Right renal pelvis (tissue), 4 donors: ENCODE data around the gene CATSPERB. TPM values are rescaled to one million over a fixed set of nuclear protein-coding genes. Genes with fewer than 3 reads are reported as not detected.
A peak's percentile ranks its signal among the peaks of the same experiment; 100 is the strongest.
"Not testable (repeated sequence)": the region's sequence is repeated elsewhere in the genome, so short reads cannot be mapped to it uniquely, and the experiment has no call there.

Source experiments
- DNase-seq, 4 donors: peaks; one replicate each; pipeline ENCODE4 v3.0.0-alpha.2; 2013; ENCODE audit warnings: low read depth in 4 of 4, low spot score in 3 of 4, missing footprints in 1 of 4
- polyA plus RNA-seq, 4 donors: library from polyadenylated mRNA; unstranded; fragments of 120-200 nt; gene quantifications; one replicate each; pipeline ENCODE4 v1.2.1, GENCODE V29; 2013; ENCODE audit not compliant: insufficient read length in 4 of 4

CATSPERB gene
- polyA plus RNA-seq, 4 donors, result 0.36 to 0.87 (median 0.62) TPM

DNA sequence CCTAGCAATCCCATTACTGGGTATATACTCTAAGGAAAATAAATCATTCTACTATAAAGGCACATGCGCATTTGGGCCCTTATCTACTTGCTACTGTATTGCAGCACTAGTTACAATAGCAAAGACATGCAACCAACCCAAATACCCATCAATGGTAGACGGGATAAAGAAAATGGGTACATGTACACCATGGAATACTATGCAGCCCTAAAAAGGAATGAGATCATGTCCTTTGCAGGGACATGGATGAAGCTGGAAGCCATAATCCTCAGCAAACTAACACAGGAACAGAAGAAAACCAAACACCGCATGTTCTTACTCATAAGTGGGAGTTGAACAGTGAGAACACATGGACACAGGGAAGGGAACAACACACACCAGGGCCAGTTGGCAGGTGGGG lies 54.2 kb downstream of the CATSPERB start:
- not testable (repeated sequence) for DNase-seq

DNA sequence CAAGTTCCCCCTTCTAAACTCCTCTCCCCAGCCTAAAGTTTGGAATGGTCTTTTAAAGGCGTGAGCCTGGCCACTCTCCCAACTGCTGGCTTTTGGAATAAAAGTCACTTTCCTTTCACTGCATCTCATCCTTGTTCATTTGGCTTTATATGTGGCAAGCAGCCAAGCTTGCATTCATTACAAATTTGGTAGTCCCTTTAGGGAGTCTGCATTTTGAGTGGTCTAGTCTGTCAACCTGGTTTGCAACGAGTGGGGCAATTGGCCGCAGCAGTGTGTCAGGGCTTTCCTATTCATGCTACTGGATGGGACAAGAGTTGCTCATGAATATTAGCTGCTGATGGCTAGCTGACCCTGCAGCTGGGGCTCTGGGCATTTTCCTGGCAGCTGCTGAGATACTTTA lies 57.0 kb downstream of the CATSPERB start:
- no peak for DNase-seq

DNA sequence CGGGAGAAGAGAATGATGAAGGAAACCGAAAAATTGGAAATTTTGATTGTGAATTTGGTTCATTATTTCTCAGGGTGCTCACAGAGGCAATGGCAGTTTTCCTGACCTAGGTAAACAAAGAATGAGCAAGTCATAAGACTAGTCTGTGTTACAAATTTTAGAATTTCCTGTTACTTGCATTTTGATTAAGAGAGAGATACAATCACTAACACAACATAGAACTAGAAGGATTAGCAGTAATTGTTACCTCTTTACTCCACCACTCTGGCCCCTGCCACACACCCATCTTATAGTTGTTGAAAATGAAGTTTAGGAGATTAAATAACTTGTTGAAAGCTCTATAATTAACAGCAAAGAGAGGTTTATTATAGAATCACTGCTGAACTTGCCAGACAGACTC lies 62.0 kb downstream of the CATSPERB start:
- DNase-seq, result no peak

DNA sequence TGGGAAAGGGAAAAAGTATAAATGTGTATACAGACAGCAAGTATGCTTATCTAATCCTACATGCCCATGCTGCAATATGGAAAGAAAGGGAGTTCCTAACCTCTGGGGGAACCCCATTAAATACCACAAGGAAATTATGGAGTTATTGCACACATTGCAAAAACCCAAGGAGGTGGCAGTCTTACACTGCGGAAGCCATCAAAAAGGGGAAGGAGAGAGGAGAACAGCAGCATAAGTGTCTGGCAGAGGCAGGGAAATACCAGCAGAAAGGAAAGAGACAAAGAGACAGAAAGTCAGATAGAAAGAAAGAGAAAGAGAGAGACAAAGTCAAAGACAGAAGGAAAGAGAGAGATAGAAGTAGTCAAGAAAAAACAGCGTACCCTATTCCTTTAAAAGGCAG lies 64.8 kb downstream of the CATSPERB start:
- DNase-seq, result not testable (repeated sequence)

DNA sequence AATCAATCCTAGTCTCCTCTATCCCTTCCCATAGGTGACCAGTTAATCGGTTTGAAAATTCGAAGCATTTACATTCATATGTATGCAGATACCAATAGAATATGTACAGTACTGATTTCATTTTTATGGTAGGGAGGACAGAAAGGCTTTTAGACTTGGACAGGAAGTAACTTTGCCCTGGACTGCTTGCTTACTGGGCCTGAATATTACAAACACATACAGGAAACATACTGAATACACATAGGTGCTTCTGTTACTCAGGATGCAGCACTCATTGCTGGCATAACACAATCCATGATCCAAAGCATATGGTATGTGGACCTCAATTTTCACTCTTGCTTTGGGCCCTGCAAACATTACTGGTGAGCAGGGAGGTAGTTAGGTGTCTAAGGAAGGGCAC lies 71.1 kb downstream of the CATSPERB start:
- DNase-seq, result no peak

DNA sequence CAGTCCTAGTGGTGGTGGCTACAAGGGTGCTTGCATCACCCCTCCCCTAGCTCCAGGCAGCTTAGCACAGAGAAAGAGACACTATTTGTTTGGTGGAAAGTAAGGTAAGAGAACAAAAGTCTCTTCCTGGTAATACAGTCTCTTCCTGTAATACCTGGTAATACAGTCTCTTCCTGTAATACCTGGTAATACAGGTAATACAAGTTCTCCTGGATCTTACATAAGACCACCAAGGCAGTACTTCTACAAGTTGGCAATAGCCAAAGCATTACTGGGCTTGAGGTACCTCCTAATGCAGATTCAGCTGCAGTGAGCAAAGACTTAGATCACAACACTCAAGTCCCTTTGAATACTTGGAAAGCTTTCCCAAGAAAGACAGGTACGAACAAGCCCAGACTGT lies 77.0 kb downstream of the CATSPERB start:
- DNase-seq, result no peak

DNA sequence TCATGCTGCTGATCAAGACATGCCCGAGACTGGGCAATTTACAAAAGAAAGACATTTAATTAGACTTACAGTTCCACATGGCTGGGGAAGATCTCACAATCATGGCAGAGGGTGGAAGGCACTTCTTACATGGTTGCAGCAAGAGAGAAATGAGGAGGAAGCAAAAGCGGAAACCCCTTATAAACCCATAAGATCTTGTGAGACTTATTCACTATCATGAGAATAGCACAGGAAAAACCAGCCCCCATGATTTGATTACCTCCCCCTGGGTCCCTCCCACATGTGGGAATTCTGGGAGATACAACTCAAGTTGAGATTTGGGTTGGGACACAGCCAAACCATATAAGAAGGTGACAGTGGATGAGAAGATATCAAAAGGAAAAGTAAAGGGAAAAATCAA lies 78.4 kb downstream of the CATSPERB start:
- no peak for DNase-seq

DNA sequence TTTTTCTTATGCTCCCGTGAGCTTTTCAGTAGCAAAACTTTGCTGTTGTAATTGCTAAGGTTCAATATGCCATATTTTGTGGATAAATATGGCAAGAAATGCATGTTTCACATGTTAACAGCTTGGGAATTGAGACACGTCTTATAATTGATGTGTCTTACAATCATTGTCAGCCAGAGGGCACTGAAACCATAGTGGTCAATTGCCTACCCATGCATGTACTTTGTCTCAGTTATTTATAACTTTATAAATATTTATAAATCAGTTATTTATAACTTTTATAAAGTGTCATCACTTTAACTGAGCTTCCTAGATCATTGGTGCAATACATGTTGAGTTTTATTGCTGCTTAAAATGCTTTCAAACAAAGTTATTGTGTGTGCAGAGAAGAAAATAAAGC lies 82.0 kb downstream of the CATSPERB start:
- DNase-seq, result peak in 1 of 4 donors; percentile 4

DNA sequence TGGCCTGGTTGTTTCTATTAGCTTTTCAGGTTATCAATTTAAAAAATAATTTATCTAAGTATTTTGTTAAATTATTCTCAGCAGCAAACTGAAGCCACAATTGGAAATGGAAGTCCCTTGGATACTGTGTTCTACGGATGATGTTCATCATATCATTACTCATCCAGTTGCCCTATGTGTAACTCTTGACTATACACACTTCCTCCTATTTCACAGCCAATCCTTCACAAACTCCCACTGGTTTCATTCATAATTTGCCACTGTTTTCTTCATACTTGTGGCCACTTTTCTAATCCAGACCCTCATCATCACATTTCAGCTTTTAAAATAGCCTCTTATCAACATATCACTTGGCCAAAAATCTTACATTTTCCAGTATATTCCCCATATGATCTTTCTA lies 84.0 kb downstream of the CATSPERB start:
- DNase-seq, result no peak

DNA sequence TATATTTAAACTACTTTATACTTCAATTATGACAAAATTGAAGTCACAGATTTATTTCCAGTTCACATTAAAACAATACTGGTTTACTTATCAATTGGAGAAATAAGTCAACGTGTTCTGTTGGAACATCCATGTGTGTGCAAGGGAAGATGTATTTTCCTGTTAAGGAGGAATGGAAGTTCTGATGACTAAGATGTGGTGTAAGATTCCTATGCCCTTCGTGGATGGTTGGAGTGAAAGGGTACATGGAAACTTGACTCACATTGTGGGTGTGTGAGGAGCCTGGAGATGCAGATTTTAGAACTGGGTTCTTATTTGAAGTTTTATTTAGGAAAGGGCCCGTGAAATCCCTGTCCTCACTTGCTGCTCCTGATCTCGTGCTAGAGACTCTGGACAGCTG lies 95.3 kb downstream of the CATSPERB start:
- no peak for DNase-seq

DNA sequence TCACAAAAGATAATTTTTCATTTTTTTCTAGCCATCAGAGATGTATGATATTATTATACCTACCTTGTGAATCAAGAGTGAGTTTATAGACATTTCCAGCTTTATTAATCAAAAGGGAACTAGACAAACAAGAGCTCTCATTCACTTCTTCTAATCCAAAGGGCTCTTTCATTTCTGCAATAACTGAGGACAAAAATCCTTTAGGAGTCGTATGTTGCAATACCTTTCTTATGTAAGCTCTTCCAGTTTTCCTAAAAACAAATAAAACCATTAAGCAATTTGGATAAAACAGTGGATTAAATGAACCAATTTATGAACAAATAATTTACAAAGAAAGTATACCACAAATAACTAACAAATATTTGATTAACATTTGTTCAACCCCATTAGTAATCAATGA lies 107.1 kb downstream of the CATSPERB start:
- no peak for DNase-seq

DNA sequence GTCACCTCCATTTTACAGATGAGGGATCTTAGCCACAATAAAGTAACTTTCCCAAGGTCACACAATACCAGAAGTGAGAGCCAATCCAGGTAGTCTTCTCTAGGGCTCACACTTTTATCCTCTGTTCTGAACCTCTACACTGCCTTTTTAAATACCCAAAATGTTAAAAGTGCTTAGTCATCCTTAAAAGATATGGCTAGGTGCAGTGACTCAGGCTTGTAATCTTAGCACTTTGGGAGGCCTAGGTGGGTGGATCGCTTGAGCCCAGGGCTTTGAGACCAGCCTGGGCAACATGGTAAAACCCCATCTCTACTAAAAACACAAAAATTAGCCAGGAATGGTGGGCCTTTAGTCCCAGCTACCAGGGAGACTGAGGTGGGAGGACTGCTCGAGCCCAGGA lies 117.7 kb downstream of the CATSPERB start:
- DNase-seq, result no peak

DNA sequence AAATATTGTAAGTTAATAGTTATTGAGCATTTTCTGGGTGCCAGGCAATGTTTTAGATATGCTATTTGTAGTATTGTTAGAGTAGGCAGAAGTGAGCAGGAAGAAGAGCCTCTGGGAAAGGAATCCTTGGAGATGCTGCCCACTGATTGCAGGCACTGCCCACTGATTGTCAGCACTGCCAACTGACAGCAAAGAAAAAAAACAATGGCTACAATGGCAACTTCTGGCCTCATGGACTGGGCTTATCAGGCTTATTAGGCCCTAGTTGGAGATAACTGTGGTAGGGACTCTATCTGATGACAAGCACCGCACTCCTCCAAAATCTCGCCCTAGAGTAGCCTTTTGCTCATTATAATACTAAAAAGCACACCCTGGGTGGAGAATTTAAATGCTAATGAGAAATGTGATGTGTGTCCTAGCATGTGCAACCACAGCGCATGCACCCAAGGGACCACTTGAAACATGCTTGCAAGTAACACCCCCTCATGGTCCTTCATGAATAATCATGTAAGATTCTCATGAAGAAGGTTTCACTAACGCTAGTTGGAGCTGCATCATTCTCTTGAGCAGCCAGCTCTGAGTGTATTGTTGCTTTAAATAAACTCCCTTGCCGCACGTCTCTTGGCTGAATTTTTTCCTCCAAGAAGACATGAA lies 118.3 kb downstream of the CATSPERB start:
- DNase-seq, result no peak

DNA sequence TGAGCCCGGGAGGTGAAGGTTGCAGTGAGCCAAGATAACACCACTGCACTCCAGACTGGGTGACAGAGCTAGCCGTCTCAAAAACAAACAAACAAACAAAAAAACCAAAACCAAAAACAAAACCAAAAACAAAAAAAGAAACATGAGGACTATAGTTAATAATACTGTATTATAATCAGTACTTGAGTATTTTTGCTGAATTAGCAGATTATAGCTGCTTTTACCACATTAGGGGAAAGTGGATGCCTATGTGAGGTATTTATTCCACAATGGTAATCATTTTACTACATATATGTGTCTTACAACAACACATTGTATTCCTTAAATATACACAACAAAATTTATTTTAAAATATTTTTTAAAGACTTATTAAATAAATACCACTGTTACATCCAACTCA lies 120.4 kb downstream of the CATSPERB start:
- DNase-seq, result no peak

DNA sequence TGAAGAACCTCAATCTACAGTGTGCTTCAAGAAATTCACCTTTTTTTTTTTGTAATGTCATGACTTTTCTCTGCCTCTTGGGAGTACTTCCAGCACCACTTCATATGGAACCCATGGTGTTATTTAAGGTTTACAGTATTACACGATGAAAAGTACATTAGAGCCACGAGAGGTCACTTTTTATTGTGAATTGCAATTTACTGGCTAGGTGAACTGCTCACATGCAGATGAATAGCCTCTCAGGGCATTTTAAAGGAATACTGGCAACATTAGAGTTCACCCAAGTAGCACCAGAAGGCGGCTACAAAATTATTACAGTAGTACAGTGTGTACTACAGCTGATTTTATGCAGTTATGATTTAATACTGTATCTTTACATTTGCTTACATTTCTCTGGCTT lies 122.7 kb downstream of the CATSPERB start:
- no peak for DNase-seq

DNA sequence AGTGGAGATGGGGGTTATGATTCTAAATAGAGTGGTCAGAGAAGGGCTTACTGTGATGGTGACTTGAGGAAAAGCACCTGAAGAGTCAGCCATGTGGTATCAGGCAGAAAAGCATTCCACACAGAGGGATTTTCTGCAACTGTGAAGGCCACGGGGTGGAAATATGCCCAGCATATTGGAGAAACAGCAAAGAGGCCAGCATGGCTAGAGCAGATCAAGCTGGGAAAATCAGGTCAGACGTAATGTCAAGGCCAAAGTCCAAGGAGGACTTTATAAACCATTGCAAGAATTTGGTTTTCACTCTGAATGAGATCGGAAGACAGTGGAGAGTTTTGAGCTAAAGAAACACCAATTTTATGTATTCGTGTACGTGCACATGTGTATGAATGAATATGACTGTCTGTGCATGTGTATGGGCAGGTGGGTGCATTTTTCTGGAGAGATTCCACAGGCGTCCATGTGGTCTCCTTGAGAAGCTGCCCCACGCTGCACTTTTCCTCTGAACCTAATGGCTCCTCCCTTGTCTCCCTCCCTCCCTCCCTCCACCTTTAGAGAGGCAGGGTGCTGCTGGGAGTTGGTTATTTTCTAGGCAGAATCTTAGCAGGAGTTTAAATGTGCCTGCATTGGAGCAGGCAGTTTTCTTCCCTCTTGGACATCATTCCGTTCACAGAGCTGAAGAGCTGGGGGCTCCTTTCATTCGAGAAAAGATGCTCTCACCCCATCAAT lies 124.4 kb downstream of the CATSPERB start:
- DNase-seq, result no peak

DNA sequence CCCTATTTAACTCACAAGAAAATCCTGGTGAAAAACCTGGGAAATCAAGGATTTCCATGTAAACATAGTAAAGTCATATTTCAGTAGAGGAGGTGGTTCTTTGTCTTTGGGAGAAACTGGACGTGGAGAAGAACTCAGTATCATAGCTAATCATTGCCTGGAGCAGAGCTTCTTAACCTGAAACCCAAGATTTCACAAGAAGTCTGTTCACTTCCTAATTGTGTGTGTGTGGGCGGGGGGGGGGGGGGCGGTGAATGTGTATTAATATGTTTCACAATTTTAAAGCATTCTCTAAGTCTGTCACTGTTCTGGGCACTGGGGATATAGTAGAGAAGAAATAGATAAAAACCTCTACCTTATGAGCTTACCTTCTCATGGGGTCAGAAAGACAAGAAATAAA lies 125.0 kb downstream of the CATSPERB start:
- DNase-seq, result no peak

DNA sequence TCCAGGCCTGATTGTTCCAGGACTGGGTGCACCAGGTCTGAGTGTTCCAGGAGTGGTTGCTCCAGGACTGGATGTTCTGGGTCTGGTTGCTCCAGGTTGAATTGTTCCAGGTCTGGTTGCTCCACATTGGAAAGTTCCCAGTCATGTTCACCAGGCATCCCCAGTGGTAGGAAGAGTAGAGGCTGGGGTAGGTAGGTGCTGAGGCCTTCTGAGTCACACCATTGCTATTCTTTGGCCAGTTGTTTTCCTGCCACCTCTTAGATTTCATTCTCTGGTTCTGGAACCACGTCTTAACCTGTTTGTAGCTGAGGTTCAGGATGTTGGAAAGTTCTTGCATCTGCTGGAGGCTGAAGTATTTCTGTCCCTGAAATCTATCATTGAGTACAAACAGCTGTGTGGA lies 127.3 kb downstream of the CATSPERB start:
- DNase-seq, result not testable (repeated sequence)

DNA sequence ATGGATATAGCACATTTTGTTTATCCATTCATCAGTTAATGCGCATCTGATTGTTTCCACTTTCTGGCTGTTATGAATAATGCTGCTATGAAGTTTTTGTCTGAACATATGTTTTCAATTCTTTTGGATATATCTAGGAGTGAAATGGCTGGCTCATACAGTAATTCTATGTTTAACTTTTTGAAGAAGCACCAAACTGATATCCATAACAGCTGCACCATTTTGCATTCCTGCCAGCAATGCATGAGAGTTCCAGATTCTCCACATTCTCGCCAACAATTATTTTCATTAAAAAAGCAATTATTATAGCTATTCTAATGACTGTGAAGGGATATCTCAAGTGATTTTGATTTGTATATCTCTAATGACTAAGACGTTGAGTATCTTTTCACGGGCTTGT lies 131.9 kb downstream of the CATSPERB start:
- no peak for DNase-seq

DNA sequence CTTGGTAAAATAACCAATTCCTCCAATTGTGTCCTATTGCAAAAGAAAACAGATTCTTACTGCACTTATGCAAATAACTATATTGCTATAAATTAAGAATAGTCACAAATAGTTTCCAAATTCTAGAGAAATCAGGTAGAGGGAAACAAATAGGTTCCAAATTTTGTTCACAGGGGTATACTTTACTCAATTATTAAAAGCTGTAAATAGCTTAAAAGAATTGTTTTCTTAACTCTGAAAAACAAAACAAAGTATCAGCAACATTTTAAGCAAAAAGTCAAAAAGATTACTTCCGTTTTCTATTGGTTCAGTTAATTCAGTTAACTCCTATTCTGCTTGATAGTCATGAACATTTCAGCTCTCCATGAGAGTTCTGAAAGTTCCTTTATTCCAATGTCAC lies 136.2 kb downstream of the CATSPERB start:
- DNase-seq, result no peak

DNA sequence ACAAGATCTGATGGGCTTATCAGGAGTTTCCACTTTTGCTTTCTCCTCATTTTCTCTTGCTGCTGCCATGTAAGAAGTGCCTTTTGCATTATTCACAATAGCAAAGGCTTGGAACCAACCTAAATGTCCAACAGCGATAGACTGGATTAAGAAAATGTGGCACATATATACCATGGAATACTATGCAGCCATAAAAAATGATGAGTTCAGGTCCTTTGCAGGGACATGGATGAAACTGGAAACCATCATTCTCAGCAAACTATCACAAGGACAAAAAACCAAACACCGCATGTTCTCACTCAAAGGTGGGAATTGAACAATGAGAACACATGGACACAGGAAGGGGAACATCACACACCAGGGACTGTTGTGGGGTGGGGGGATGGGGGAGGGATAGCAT lies 137.9 kb downstream of the CATSPERB start:
- DNase-seq, result not testable (repeated sequence)

DNA sequence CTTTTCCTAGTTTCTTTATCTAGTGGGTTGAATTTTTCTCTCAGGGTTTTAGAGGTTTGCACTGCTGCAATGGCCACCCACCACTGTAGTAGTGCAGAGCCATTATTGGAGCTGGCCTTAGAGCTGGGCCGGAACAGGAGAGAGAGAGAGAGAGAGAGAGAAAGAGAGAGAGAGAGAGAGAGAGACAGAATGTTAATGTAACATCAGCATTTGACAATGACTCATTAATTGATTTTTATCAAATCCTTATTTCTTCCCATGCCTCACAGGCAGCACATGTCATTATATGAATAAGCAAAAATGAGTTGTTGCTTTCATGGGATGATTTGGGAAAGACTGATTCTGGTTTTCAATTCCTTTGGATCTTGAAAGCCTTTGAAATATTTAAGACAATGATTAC lies 145.5 kb downstream of the CATSPERB start:
- DNase-seq, result no peak

DNA sequence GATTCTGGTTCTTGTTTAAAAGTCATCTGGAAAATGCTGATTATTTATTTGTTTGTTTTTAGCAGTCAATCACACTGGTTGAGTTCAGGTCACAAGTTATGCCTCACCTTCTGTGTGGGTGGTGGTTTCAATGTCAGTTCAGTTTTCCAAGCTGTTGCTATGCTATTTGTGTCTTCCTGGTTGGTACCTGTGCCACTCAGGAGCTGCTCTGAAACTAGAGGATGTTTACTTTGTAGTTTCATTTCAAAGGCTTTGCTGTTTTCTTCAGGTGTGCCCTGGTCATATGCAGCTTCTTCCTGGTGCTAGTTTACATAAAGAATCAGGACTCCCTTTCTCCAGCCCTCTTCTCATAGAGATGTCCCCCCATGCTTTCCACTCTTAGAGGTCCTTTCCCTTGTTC lies 146.0 kb downstream of the CATSPERB start:
- DNase-seq, result no peak
